OCI-LY1 (cell line): ENCODE data around the gene CSNK2A1.
"Not testable (repeated sequence)": the region's sequence is repeated elsewhere in the genome, so short reads cannot be mapped to it uniquely, and the experiment has no call there.

Experiments
- H2AFZ ChIP-seq: fragments of 200-600 bp; sonication (generic), shearing (Covaris generic); 2 replicates; pipeline ENCODE4 v1.6.0; 2014; ENCODE audit warnings: antibody characterized with exemption, mild to moderate bottlenecking, low read length
- H3F3A ChIP-seq: fragments of 200-600 bp; sonication (generic), shearing (Covaris generic); 2 replicates; pipeline ENCODE4 v1.6.0; 2014; ENCODE audit warnings: mild to moderate bottlenecking, antibody characterized with exemption, low read length, moderate library complexity; ENCODE audit not compliant: insufficient read depth
- H3K27ac ChIP-seq: fragments of 200-600 bp; sonication (generic); 2 replicates; pipeline ENCODE4 v1.5.1; 2014; ENCODE audit warnings: low read length, mixed run types, mild to moderate bottlenecking, low read depth; ENCODE audit not compliant: poor library complexity, severe bottlenecking
- H3K27me3 ChIP-seq: fragments of 200-600 bp; sonication (generic); 2 replicates; pipeline ENCODE4 v1.6.0; 2014; ENCODE audit warnings: antibody characterized with exemption, mild to moderate bottlenecking, low read length, moderate library complexity; ENCODE audit not compliant: insufficient read depth
- H3K36me3 ChIP-seq: fragments of 200-600 bp; sonication (generic); 2 replicates; pipeline ENCODE4 v1.6.1; 2014; ENCODE audit warnings: mild to moderate bottlenecking, antibody characterized with exemption, low read length, moderate library complexity, mixed read lengths; ENCODE audit not compliant: insufficient read depth
- H3K4me1 ChIP-seq: fragments of 200-600 bp; sonication (generic); 2 replicates; pipeline ENCODE4 v1.5.1; 2014; ENCODE audit warnings: mild to moderate bottlenecking, low read length, moderate library complexity; ENCODE audit not compliant: insufficient read depth, severe bottlenecking
- H3K4me2 ChIP-seq: fragments of 200-600 bp; sonication (generic), shearing (Covaris generic); 2 replicates; pipeline ENCODE4 v1.6.1; 2014; ENCODE audit warnings: low read length
- H3K4me3 ChIP-seq: fragments of 200-600 bp; sonication (generic); 2 replicates; pipeline ENCODE4 v1.5.1; 2014; ENCODE audit warnings: low read length, low read depth, mild to moderate bottlenecking, mixed read lengths; ENCODE audit not compliant: poor library complexity, severe bottlenecking
- H3K79me2 ChIP-seq: fragments of 200-600 bp; shearing (Covaris generic); 2 replicates; pipeline ENCODE4 v1.6.1; 2016; ENCODE audit warnings: mixed run types, low read length, mixed read lengths; ENCODE audit not compliant: insufficient read depth
- H3K9ac ChIP-seq: fragments of 200-600 bp; sonication (generic), shearing (Covaris generic); 2 replicates; pipeline ENCODE4 v1.6.1; 2014; ENCODE audit warnings: mild to moderate bottlenecking, low read length, mixed read lengths
- H3K9me2 ChIP-seq: fragments of 200-600 bp; sonication (generic), shearing (Covaris generic); 2 replicates; pipeline ENCODE4 v1.6.1; 2014; ENCODE audit warnings: low read depth, mild to moderate bottlenecking, low read length, mixed read lengths
- H3K9me3 ChIP-seq: fragments of 200-600 bp; shearing (Covaris generic); 2 replicates; pipeline ENCODE4 v1.6.1; 2014; ENCODE audit warnings: low read length, mixed read lengths
- H4K20me1 ChIP-seq: fragments of 200-600 bp; sonication (generic), shearing (Covaris generic); 2 replicates; pipeline ENCODE4 v1.6.0; 2016; ENCODE audit warnings: mild to moderate bottlenecking, low read length; ENCODE audit not compliant: insufficient read depth
- CTCF ChIP-seq: fragments of 200-600 bp; sonication (generic), shearing (Covaris generic); IDR thresholded peaks from 2 replicates; pipeline ENCODE4 v1.5.1; 2017; ENCODE audit warnings: mild to moderate bottlenecking, antibody characterized with exemption, low read length, moderate library complexity, mixed read lengths
- EZH2 ChIP-seq: fragments of 200-600 bp; sonication (generic), shearing (Covaris generic); IDR thresholded peaks from 2 replicates; pipeline ENCODE4 v1.8.0; 2017; ENCODE audit warnings: borderline replicate concordance, mixed run types, mild to moderate bottlenecking, antibody characterized with exemption, low read length, moderate library complexity, mixed read lengths

Gene CSNK2A1

GRCh38 chr20:584161-584970, 40.8 kb upstream of the CSNK2A1 start:
- Histone ChIP-seq H3K27ac (no peak overlapping the region), H2AFZ (no peak overlapping the region), H3K4me2 (peak overlapping the region; percentile 20; the same call in 1 of the 2 replicates)

GRCh38 chr20:582204-582603, 38.6 kb upstream of the CSNK2A1 start:
- Histone ChIP-seq H3K4me1 (peaks cover 31% of the 10 kb centered on the region), H3K79me2 (no peaks in the 10 kb centered on the region), H3K27ac (no peak overlapping the region), H3K4me3 (no peak overlapping the region), H3F3A (no peaks in the 10 kb centered on the region), H3K9ac (no peak overlapping the region), H3K36me3 (no peaks in the 10 kb centered on the region), H3K4me2 (no peak overlapping the region), H3K27me3 (no peaks in the 10 kb centered on the region), H4K20me1 (no peaks in the 10 kb centered on the region), H2AFZ (no peak overlapping the region), H3K9me3 (no peaks in the 10 kb centered on the region), H3K9me2 (no peaks in the 10 kb centered on the region)
- TF ChIP-seq CTCF (no peak), EZH2 (no peak)

More at GRCh38 chr20:584161-584970, 40.8 kb upstream of the CSNK2A1 start:
- Histone ChIP-seq H3K9me3 (no peaks in the 10 kb centered on the region), H3K9ac (no peak overlapping the region), H3K27me3 (no peaks in the 10 kb centered on the region), H3K79me2 (no peaks in the 10 kb centered on the region), H4K20me1 (no peaks in the 10 kb centered on the region), H3K36me3 (no peaks in the 10 kb centered on the region), H3K4me1 (peaks cover 40% of the 10 kb centered on the region), H3K9me2 (no peaks in the 10 kb centered on the region), H3K4me3 (no peak overlapping the region), H3F3A (no peaks in the 10 kb centered on the region)
- TF ChIP-seq EZH2, result no peak
- TF ChIP-seq CTCF, result no peak

- not testable (repeated sequence) for H4K20me1 ChIP-seq, H3K9me3 ChIP-seq, H3F3A ChIP-seq, H3K9me2 ChIP-seq, H3K9ac ChIP-seq, H3K79me2 ChIP-seq, H3K27me3 ChIP-seq, H3K4me3 ChIP-seq, H3K36me3 ChIP-seq, H3K4me2 ChIP-seq, H2AFZ ChIP-seq, H3K27ac ChIP-seq
- H3K4me1 ChIP-seq, result peaks cover 40% of the 10 kb centered on the region
Measured at GRCh38 chr20:578940-579690, 35.5 kb upstream of the CSNK2A1 start.
